ENCODE measurements around the gene PPP2R5C. TPM values are rescaled to one million over a fixed set of nuclear protein-coding genes. Genes with fewer than 3 reads are reported as not detected.
"Not testable (repeated sequence)": the region's sequence is repeated elsewhere in the genome, so short reads cannot be mapped to it uniquely, and the experiment has no call there.

The PPP2R5C gene
- total and polyA plus RNA-seq, 9 of the 15 experiments (the other 6 are each of a cell fraction or from before 2014, with no cell fraction given): 284 to 617 (median 395) TPM

DNA sequence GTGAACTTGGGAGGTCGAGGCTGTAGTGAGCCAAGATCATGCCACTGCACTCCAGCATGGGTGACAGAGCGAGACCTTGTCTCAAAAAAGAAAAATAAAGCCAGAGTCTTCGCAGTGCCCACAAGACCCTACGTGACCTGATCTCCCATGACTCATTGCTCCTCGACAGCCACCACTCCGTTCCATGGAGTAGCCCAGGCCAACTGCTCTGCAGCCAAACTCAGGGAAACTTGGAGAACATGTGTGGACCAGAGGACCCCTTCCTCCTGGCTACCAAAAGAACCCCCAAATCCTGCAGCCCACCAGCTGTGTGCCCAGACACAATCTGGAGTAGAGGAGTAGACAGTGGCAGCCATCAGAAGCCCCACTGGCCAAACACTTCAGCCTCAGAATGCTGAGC is 32.1 kb upstream of the PPP2R5C start:
- no peaks in the 10 kb centered on the region for H3K27me3 ChIP-seq (ENCODE audit: control insufficient read depth in 2 of 2, insufficient read depth in 2 of 2, low read length in 2 of 2)
- ATAC-seq: no peak
- TF ChIP-seq, protein P1, sequence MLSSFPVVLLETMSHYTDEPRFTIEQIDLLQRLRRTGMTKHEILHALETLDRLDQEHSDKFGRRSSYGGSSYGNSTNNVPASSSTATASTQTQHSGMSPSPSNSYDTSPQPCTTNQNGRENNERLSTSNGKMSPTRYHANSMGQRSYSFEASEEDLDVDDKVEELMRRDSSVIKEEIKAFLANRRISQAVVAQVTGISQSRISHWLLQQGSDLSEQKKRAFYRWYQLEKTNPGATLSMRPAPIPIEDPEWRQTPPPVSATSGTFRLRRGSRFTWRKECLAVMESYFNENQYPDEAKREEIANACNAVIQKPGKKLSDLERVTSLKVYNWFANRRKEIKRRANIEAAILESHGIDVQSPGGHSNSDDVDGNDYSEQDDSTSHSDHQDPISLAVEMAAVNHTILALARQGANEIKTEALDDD (IDR thresholded peaks at IDR 0.05): no peak
- no peak overlapping the region for H3K4me2 ChIP-seq (ENCODE audit: insufficient read depth, low read length)
- no peaks in the 10 kb centered on the region for H3K36me3 ChIP-seq (ENCODE audit: control insufficient read depth, insufficient read depth, low read length)
- no peaks in the 10 kb centered on the region for H3K9me1 ChIP-seq (ENCODE audit: control insufficient read depth, insufficient read depth, low read length)
- no peak overlapping the region for H3K4me3 ChIP-seq
- FAIRE-seq: no peak
- ChIA-PET CTCF (ENCODE audit: low intra/inter-chr PET ratio) (no interaction called here), POLR2A (no interaction called here)
- 79% methylated on average over 5 of the region's 6 CpGs for WGBS (ENCODE audit: insufficient coverage, low coverage, missing lambda C conversion rate)
- H3K9ac ChIP-seq (ENCODE audit: insufficient read depth in 1 of 2, low read depth in 2 of 2, low read length in 2 of 2): no peak overlapping the region
- no peak overlapping the region for H3K27ac ChIP-seq (ENCODE audit: extremely low read depth, low read depth, low read length)
- DNase-seq (ENCODE audit: extremely low read depth in 1 of 4, low spot score in 3 of 4): no peak
- H3K9me3 ChIP-seq (replicated peaks; ENCODE audit: control insufficient read depth, insufficient read depth, low read depth, low read length): peaks cover 11% of the 10 kb centered on the region
- intact Hi-C loops (cut with micrococcal nuclease) (no loop called here), in situ Hi-C loops (cut with MboI) (no loop called here)
- H4K20me1 ChIP-seq (replicated peaks; ENCODE audit: control insufficient read depth, insufficient read depth, low read length): no peaks in the 10 kb centered on the region
- H3K4me1 ChIP-seq (replicated peaks in 1 of 2; ENCODE audit: control insufficient read depth in 2 of 2, insufficient read depth in 2 of 2, low read length in 2 of 2): peaks cover 21 to 32% of the 10 kb centered on the region in 2 experiments; a peak in 4 of 5 replicates
- no peak overlapping the region for H2AFZ ChIP-seq (ENCODE audit: low read depth, low read length)
- no peaks in the 10 kb centered on the region for H3K79me2 ChIP-seq (ENCODE audit: control insufficient read depth, insufficient read depth, low read length)
- no TSS peak for BruUV-seq (replicated peaks)

DNA sequence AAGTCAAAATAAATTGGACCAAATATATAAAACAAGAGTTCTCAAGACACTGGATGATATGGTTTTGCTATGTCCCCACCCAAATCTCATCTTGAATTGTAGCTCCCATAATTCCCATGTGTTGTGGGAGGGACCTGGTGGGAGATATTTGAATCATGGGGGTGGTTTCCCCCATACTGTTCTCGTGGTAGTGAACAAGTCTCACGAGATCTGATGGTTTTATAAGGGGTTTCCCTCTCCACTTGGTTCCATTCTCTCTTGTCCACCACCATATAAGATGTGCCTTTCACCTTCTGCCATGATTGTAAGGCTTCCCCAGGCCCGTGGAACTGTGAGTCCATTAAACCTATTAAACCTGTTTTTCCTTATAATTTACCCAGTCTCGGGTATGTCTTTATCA is 31.4 kb upstream of the PPP2R5C start:
- H2AFZ ChIP-seq (ENCODE audit: low read depth, low read length); ATAC-seq; in situ Hi-C loops (cut with MboI); H3K4me3 ChIP-seq; H3K9ac ChIP-seq (ENCODE audit: insufficient read depth in 1 of 2, low read depth in 2 of 2, low read length in 2 of 2); BruUV-seq (replicated peaks); DNase-seq (ENCODE audit: extremely low read depth in 1 of 4, low spot score in 3 of 4); H3K27ac ChIP-seq (ENCODE audit: extremely low read depth, low read depth, low read length); H3K79me2 ChIP-seq (ENCODE audit: control insufficient read depth, insufficient read depth, low read length); POLR2A ChIA-PET; H3K4me2 ChIP-seq (ENCODE audit: insufficient read depth, low read length); H3K36me3 ChIP-seq (ENCODE audit: control insufficient read depth, insufficient read depth, low read length); FAIRE-seq; intact Hi-C loops (cut with micrococcal nuclease); H3K9me1 ChIP-seq (ENCODE audit: control insufficient read depth, insufficient read depth, low read length); H3K27me3 ChIP-seq (ENCODE audit: control insufficient read depth in 2 of 2, insufficient read depth in 2 of 2, low read length in 2 of 2); H4K20me1 ChIP-seq (replicated peaks; ENCODE audit: control insufficient read depth, insufficient read depth, low read length); CTCF ChIA-PET (ENCODE audit: low intra/inter-chr PET ratio): not testable (repeated sequence)
- H3K4me1 ChIP-seq (replicated peaks in 1 of 2; ENCODE audit: control insufficient read depth in 2 of 2, insufficient read depth in 2 of 2, low read length in 2 of 2): peaks cover 21 to 32% of the 10 kb centered on the region in 2 experiments; a peak in 4 of 5 replicates
- H3K9me3 ChIP-seq (replicated peaks; ENCODE audit: control insufficient read depth, insufficient read depth, low read depth, low read length): peaks cover 11% of the 10 kb centered on the region
- WGBS (ENCODE audit: insufficient coverage, low coverage, missing lambda C conversion rate): 49% methylated on average over 4 of the region's 4 CpGs
